NT2/D1 (cell line): ENCODE data around the gene BIRC6.

Source experiments
- SUZ12 ChIP-seq: IDR thresholded peaks from 2 replicates; pipeline ENCODE4 v1.6.1; 2011; ENCODE audit not compliant: insufficient read length, insufficient read depth; ENCODE audit errors: extremely low read depth
- YY1 ChIP-seq: IDR thresholded peaks from 2 replicates; pipeline ENCODE4 v1.6.1; 2011; ENCODE audit not compliant: insufficient read length, insufficient read depth

DNA sequence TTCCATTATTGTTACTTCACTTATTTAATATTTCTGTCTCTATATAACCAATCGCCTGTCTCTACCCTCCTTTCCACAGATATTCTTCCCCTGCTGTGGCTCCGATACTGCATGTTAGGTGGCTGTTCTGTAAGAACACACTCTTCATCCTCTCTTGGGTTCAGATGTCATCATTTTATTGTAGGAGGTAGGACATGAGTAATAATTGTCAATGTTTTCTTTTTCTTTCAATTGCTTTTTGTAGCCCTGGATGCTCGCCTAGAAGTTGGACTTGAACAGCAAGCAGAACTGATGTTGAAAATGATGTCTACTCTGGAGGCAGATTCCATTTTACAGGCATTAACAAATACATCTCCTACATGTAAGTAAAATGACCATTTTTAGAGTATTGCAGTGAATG lies 128.6 kb downstream of the BIRC6 start:
- no peak for TF ChIP-seq SUZ12
- TF ChIP-seq YY1: no peak
